ENCODE measurements around the gene CXCL14.

Gene CXCL14

DNA sequence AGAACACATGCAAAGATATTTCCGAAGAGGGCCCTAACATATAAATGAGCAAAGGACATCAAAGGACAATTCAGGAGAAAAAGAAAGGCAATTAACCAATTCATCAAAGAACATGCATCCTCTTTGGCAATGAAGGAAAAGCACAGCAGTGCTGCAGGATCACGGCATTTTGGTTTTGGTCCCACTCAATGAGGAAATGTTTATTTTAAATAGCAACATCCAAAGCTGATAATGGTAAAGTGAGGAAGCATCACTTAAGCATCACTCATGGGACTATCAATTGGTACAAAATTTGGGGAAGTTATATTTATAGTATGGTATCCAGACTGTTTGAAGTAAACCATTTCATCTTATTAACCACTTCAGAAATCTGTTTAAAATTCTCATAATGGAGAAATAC lies 5.5 kb upstream of the CXCL14 start:
- Histone ChIP-seq H3K4me3 (ENCODE audit: low read depth in 1 of 2, low read length in 1 of 2) (no peak overlapping the region), H3K9me3 (no peaks in the 10 kb centered on the region), H3K36me3 (no peaks in the 10 kb centered on the region), H3K4me1 (ENCODE audit: control insufficient read depth in 1 of 2, insufficient read depth in 1 of 2, low read depth in 1 of 2, low read length in 1 of 2) (no peaks in the 10 kb centered on the region), H3K27me3 (peaks cover 59% of the 10 kb centered on the region), H3K27ac (no peak overlapping the region)
- TF ChIP-seq CTCF (IDR thresholded peaks at IDR 0.05): no peak

- TF ChIP-seq CTCF (IDR thresholded peaks at IDR 0.05): no peak
- Histone ChIP-seq H3K4me1 (ENCODE audit: control insufficient read depth in 1 of 2, insufficient read depth in 1 of 2, low read depth in 1 of 2, low read length in 1 of 2) (no peaks in the 10 kb centered on the region), H3K4me3 (ENCODE audit: low read depth in 1 of 2, low read length in 1 of 2) (no peak overlapping the region), H3K27me3 (peaks cover 79% of the 10 kb centered on the region), H3K9me3 (no peaks in the 10 kb centered on the region), H3K36me3 (no peaks in the 10 kb centered on the region), H3K27ac (no peak overlapping the region)
Observed at GRCh38 chr5:135582099-135582781, 3.4 kb upstream of the CXCL14 start.

DNA sequence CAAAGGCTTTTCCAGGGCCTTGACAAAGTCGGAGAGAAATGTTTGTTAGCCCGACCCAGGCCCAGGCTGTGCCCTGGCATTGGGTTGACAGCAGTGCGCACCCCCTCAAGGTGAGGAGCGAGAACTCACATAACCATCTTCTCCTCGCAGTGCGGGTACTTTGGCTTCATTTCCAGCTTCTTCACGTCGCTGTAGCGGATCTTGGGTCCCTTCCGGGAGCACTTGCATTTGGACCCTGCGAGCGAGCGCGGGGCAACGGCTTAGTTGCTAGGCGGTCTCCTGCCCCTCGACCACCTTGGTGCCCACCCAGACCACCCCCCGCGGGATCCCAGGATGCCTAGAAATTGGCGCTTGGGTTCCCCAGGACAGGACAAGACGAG lies 496 bp downstream of the CXCL14 start:
- no peak for TF ChIP-seq CTCF (IDR thresholded peaks at IDR 0.05)
- H3K4me3 ChIP-seq (ENCODE audit: low read depth in 1 of 2, low read length in 1 of 2): no peak overlapping the region
- H3K4me1 ChIP-seq (ENCODE audit: control insufficient read depth in 1 of 2, insufficient read depth in 1 of 2, low read depth in 1 of 2, low read length in 1 of 2): no peaks in the 10 kb centered on the region
- no peaks in the 10 kb centered on the region for H3K9me3 ChIP-seq
- peaks cover 86% of the 10 kb centered on the region for H3K27me3 ChIP-seq
- H3K36me3 ChIP-seq: no peaks in the 10 kb centered on the region
- H3K27ac ChIP-seq: no peak overlapping the region

- Histone ChIP-seq H3K27ac (no peak overlapping the region), H3K36me3 (no peaks in the 10 kb centered on the region), H3K4me1 (ENCODE audit: control insufficient read depth in 1 of 2, insufficient read depth in 1 of 2, low read depth in 1 of 2, low read length in 1 of 2) (no peaks in the 10 kb centered on the region), H3K27me3 (peaks cover 77% of the 10 kb centered on the region), H3K4me3 (ENCODE audit: low read depth in 1 of 2, low read length in 1 of 2) (no peak overlapping the region), H3K9me3 (no peaks in the 10 kb centered on the region)
- no peak for TF ChIP-seq CTCF (IDR thresholded peaks at IDR 0.05)
Observed at GRCh38 chr5:135577421-135577820, 1.4 kb downstream of the CXCL14 start.

DNA sequence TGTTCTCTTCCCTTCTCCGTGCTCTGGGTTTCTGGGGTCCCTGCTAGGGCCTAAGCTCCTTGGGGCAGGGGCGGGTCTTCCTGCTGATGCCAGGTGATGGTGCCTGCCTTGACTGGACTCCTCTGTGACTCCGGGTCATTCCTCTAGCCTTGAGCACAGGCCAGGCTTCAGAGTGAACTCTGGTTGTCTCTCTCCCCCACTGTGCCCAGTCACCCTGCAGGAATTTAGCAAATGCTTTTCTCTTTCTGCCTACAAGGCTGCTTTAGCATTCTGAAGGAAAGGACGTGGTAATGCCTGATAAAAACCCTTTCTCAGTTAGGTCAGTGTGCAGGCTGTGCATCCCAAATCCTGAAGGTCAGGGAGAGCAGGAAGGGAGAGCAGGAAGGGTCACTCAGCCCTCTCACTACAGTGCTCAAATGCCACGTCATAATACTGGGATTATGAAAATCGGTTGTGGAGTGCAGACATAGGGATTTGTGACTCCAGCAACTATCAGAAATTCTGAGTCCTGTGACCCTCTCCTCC lies 2.7 kb downstream of the CXCL14 start:
- peaks cover 74% of the 10 kb centered on the region for H3K27me3 ChIP-seq
- no peak for TF ChIP-seq CTCF (IDR thresholded peaks at IDR 0.05)
- no peaks in the 10 kb centered on the region for H3K36me3 ChIP-seq
- no peak overlapping the region for H3K27ac ChIP-seq
- H3K4me1 ChIP-seq (ENCODE audit: control insufficient read depth in 1 of 2, insufficient read depth in 1 of 2, low read depth in 1 of 2, low read length in 1 of 2): no peaks in the 10 kb centered on the region
- no peaks in the 10 kb centered on the region for H3K9me3 ChIP-seq
- H3K4me3 ChIP-seq (ENCODE audit: low read depth in 1 of 2, low read length in 1 of 2): no peak overlapping the region

Data from neutrophil (primary cell).